SK-N-MC (cell line): ENCODE data around the gene NFATC3.

ENCODE experiments used
- EZH2 ChIP-seq: fragments of 200-600 bp; sonication (generic); IDR thresholded peaks from one replicate; pipeline ENCODE4 v1.6.1; 2017; ENCODE audit warnings: antibody characterized with exemption
- FOXP2 ChIP-seq: optimal IDR thresholded peaks from 2 replicates; pipeline ENCODE3; 2011; ENCODE audit warnings: mild to moderate bottlenecking, moderate library complexity; ENCODE audit not compliant: insufficient read depth; ENCODE audit errors: extremely low read length, control extremely low read depth
- POLR2AphosphoS5 ChIP-seq: IDR thresholded peaks from 2 replicates; pipeline ENCODE4 v1.6.1; 2012; ENCODE audit warnings: mild to moderate bottlenecking, low read depth, low read length, borderline replicate concordance

DNA sequence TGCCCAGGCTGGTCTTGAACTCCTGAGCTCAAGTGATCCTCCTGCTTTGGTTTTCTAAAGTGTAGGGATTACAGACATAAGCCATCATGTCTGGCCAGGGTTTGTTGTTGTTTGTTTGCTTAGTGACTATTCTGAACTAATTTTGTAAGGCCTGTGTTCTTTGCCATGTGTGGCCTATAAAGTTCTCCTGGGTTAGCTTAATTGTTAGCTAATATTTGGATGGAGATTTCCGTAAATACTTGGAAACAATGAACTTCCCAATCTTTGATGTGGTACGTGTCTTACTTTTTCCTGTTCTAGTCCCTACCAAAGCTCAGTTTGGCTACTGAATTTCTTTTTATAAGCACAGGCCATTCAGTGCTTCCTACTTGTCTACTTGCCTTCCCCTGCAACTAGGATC is 37.2 kb upstream of the NFATC3 start:
- TF ChIP-seq EZH2 (no peak), FOXP2 (no peak), POLR2AphosphoS5 (no peak)
